ENCODE measurements around the gene PET100.

PET100 gene

DNA sequence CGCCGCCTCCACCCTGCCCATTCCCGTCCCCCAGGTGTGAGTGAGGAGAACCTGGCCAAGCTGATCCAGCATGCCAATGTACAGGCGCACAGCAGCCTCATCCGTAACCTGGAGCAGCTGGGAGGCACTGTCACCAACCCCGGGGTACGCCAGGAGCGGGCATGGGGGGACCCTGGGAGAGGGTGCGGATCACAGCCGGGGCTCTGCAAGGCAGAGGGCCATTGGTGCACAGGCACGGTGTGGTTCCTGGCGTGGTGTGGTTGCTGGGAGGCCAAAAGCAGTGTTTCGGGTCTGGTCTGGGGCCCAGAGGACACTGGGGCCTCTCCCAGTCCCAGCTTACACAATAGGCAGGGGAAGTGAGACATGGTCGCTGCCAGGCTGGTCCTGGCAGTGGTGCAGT, 15.6 kb downstream of the PET100 start:
- DNase-seq (ENCODE audit: low read depth) = no peak
- TF ChIP-seq, protein P1, sequence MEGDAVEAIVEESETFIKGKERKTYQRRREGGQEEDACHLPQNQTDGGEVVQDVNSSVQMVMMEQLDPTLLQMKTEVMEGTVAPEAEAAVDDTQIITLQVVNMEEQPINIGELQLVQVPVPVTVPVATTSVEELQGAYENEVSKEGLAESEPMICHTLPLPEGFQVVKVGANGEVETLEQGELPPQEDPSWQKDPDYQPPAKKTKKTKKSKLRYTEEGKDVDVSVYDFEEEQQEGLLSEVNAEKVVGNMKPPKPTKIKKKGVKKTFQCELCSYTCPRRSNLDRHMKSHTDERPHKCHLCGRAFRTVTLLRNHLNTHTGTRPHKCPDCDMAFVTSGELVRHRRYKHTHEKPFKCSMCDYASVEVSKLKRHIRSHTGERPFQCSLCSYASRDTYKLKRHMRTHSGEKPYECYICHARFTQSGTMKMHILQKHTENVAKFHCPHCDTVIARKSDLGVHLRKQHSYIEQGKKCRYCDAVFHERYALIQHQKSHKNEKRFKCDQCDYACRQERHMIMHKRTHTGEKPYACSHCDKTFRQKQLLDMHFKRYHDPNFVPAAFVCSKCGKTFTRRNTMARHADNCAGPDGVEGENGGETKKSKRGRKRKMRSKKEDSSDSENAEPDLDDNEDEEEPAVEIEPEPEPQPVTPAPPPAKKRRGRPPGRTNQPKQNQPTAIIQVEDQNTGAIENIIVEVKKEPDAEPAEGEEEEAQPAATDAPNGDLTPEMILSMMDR (conservative IDR thresholded peaks at IDR 0.05; ENCODE audit: control insufficient read depth, insufficient read depth, low read depth, low read length) = no peak
- H3K4me3 ChIP-seq (ENCODE audit: control insufficient read depth, low read depth, low read length) = no peak overlapping the region

DNA sequence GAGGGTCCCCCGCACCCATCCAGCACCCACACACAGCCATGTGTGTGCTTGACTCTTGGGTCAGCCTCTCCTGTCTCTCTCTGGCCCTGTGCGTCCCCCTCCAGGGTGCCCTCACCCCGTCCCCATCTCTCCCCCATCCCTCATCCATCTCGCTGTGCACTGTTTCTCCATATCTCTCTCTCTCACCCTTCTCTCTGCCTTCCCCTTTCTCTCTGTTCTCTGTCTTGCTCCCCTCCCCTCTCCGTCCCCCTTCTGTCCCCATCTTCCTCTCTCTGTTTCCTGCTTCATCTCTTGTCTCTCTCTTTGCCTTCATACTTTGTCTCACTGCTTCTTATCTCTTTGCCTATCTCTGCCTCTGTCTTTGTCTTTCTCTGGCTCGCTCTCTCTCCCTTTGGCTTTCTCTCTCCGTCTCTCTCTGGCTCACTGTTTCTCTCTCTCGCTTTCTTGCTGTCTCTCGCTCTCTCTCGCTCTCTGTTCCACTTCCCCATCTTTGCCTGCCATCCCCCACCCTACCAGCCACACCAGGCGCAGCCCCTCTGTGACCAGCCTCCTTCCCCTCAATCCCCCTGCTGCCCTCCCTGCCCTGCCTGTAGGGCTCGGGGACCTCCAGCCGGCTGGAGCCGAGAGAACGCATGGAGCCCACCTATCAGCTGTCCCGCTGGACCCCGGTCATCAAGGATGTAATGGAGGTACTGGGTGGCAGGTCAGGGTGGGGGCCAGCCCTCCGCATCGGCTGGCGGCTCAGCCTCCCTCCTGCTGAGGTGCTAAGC, 16.2 kb downstream of the PET100 start:
- no peak overlapping the region for H3K4me3 ChIP-seq (ENCODE audit: control insufficient read depth, low read depth, low read length)
- TF ChIP-seq, protein P1 (conservative IDR thresholded peaks at IDR 0.05; ENCODE audit: control insufficient read depth, insufficient read depth, low read depth, low read length) = no peak
- DNase-seq (ENCODE audit: low read depth) = no peak

DNA sequence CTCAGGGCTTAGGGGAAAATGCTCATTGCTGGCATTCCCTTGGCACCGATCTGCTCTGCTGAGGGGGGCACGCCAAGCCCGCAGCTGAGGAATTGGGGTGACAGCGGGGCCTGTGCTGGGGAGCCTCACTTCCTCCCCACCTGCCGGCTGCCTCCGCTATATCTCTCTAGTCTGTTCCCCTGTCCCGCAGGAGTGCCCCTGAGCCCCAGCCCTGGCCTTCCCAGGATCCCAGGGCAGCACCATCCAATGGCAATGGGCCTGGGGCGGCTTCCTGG, 16.8 kb downstream of the PET100 start:
- no peak overlapping the region for H3K4me3 ChIP-seq (ENCODE audit: control insufficient read depth, low read depth, low read length)
- TF ChIP-seq, protein P1 (conservative IDR thresholded peaks at IDR 0.05; ENCODE audit: control insufficient read depth, insufficient read depth, low read depth, low read length) = no peak
- DNase-seq (ENCODE audit: low read depth) = no peak

DNA sequence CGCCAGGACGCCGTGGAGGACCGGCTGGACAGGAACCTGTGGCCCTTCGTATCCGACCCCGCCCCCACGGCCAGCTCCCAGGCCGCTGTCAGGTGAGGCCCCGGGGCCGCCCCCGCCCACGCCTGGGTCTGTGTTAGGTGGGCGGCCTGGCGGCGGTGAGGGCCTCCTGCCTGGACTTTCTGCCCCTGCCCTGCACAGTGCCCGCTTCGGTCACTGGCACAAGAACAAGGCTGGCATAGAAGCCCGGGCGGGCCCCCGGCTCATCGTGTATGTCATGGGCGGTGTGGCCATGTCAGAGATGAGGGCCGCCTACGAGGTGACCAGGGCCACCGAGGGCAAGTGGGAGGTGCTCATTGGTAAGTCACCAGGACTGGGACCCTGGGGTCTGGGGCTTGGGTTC, 17.6 kb downstream of the PET100 start:
- H3K4me3 ChIP-seq (ENCODE audit: control insufficient read depth, low read depth, low read length) = no peak overlapping the region
- TF ChIP-seq, protein P1 (conservative IDR thresholded peaks at IDR 0.05; ENCODE audit: control insufficient read depth, insufficient read depth, low read depth, low read length) = no peak
- no peak for DNase-seq (ENCODE audit: low read depth)

DNA sequence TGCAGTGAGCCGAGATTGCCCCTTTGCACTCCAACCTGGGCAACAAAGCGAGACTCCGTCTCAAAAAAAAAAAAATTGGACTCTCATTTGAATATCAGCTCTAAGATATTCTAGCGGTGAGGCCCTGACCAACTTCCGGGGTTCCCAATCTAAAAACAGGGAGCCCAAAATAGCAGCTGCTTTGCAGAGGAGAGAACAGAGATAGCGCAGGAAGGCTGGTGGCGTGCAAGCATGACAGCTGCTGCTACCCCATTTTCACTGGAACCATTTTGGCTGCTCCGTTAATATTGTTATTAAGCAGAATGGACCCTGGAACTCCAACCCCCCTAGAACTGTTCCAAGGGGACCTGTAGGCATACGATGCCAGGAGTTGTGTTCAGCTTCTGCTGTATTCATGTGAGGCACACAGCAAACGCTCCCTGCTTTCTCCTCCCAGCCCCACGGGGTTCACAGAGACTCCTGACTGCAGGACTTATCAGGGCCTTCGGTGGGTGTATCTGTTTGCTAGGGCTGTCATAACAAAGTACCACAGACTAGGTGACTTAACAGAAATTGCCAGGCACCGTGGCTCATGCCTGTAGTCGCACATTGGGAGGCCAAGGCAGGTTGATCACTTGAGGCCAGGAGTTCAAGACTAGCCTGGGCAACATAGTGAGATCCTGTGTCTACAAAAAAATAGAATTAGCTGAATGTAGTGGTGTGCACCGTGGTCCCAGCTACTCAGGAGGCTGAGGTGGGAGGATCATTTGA, 18.8 kb downstream of the PET100 start:
- H3K4me3 ChIP-seq (ENCODE audit: control insufficient read depth, low read depth, low read length) = no peak overlapping the region
- no peak for DNase-seq (ENCODE audit: low read depth)

DNA sequence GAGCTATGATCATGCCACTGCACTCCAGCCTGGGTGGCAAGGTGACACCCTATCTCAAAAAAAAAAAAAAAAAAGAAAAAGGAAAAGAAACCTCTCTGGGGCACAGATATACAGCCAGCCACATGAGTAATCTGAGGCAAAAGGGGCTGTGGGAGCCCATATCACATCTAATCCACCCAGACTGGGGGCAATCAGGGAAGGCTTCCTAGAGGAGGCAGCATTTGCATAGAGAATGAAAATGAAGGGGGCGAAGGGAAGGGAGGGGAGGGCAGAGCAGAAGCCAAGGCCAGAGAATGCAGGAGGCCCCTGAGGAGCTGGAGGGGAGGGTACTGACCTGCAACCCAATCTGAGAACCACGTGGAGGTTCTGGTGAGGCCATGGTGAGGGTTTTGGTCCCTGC, 20.6 kb downstream of the PET100 start:
- no peak for DNase-seq (ENCODE audit: low read depth)
- no peak overlapping the region for H3K4me3 ChIP-seq (ENCODE audit: control insufficient read depth, low read depth, low read length)
- TF ChIP-seq, protein P1 (conservative IDR thresholded peaks at IDR 0.05; ENCODE audit: control insufficient read depth, insufficient read depth, low read depth, low read length) = no peak

More for the DNA sequence above, 18.8 kb downstream of the PET100 start:
- TF ChIP-seq, protein P1 (conservative IDR thresholded peaks at IDR 0.05; ENCODE audit: control insufficient read depth, insufficient read depth, low read depth, low read length) = no peak

All from fibroblast of mammary gland (primary cell).